HFF-Myc (cell line): Measurements from ENCODE around the gene DNLZ.

Source experiments
- DNase-seq: peaks from one replicate; pipeline ENCODE4 v3.0.0-alpha.2; 2011; ENCODE audit warnings: low read depth; ENCODE audit errors: extremely low read depth
- H3K4me3 ChIP-seq: replicated peaks from 2 replicates; pipeline ENCODE4 v1.5.1; 2011; ENCODE audit warnings: low read depth, mild to moderate bottlenecking, control low read depth, low read length
- CTCF ChIP-seq: IDR thresholded peaks from 2 replicates; pipeline ENCODE4 v1.5.1; 2012; ENCODE audit warnings: mild to moderate bottlenecking, low read depth, low read length, control low read depth; ENCODE audit errors: missing control alignments

DNLZ gene

GRCh38 chr9:136339173-136339957 is 24.2 kb downstream of the DNLZ start:
- DNase-seq = no peak
- H3K4me3 ChIP-seq = no peak overlapping the region

GRCh38 chr9:136338511-136338910 is 25.0 kb downstream of the DNLZ start:
- TF ChIP-seq CTCF = no peak

More at GRCh38 chr9:136339173-136339957, 24.2 kb downstream of the DNLZ start:
- TF ChIP-seq CTCF = peak; percentile 88

GRCh38 chr9:136337416-136338395 is 25.8 kb downstream of the DNLZ start:
- TF ChIP-seq CTCF = no peak
- no peak overlapping the region for H3K4me3 ChIP-seq
- no peak for DNase-seq

More at GRCh38 chr9:136338511-136338910, 25.0 kb downstream of the DNLZ start:
- no peak overlapping the region for H3K4me3 ChIP-seq
- DNase-seq = no peak

GRCh38 chr9:136336881-136337280 is 26.7 kb downstream of the DNLZ start:
- TF ChIP-seq CTCF = no peak
- H3K4me3 ChIP-seq = no peak overlapping the region
- DNase-seq = no peak

- H3K4me3 ChIP-seq = no peak overlapping the region
- DNase-seq = no peak
These were observed 27.2 kb downstream of the DNLZ start for GRCh38 chr9:136336156-136336870.

More at GRCh38 chr9:136336156-136336870, 27.2 kb downstream of the DNLZ start:
- TF ChIP-seq CTCF = no peak
